Uterus (tissue), 4 donors: ENCODE measurements around the gene WAC. TPM values are rescaled to one million over a fixed set of nuclear protein-coding genes. Genes with fewer than 3 reads are reported as not detected.

Experiments
- DNase-seq, 2 donors: peaks; one replicate each; pipeline ENCODE4 v3.0.0-alpha.2; 2019 to 2020
- H3K27ac ChIP-seq, 2 donors: fragments of 200-600 bp; sonication (generic); 1 replicate in 1 of 2; 2 replicates in 1 of 2; pipeline ENCODE4 v1.5.1; 2016 to 2018
- H3K27me3 ChIP-seq, 2 donors: fragments of 200-600 bp; sonication (generic); one replicate each; pipeline ENCODE4 v1.5.1; 2018 to 2019; ENCODE audit warnings: control low read depth in 1 of 2
- H3K36me3 ChIP-seq, 2 donors: fragments of 200-600 bp; sonication (generic); one replicate each; pipeline ENCODE4 v1.5.1; 2019; ENCODE audit warnings: control low read depth in 1 of 2
- H3K4me1 ChIP-seq, 2 donors: fragments of 200-600 bp; sonication (generic); one replicate each; pipeline ENCODE4 v1.5.1; 2018 to 2019; ENCODE audit warnings: control low read depth in 1 of 2
- H3K4me3 ChIP-seq, 2 donors: fragments of 200-600 bp; sonication (generic); 1 replicate in 1 of 2; 2 replicates in 1 of 2; pipeline ENCODE4 v1.5.1; 2018 to 2019; ENCODE audit warnings: mild to moderate bottlenecking in 1 of 2
- H3K9me3 ChIP-seq, 2 donors: fragments of 200-600 bp; sonication (generic); one replicate each; pipeline ENCODE4 v1.5.1; 2019; ENCODE audit warnings: control low read depth in 1 of 2
- CTCF ChIP-seq, 4 experiments: fragments of 200-600 bp in 2 of 4; fragments of 450-650 bp in 2 of 4; sonication (generic) in 2 of 4; IDR thresholded peaks; one replicate each; pipeline ENCODE4 v1.5.1; 2016 to 2019; ENCODE audit warnings: antibody characterized with exemption in 4 of 4, mild to moderate bottlenecking in 2 of 4, moderate library complexity in 1 of 4
- POLR2A ChIP-seq, 2 donors: fragments of 450-650 bp; IDR thresholded peaks; one replicate each; pipeline ENCODE4 v1.6.1; 2016; ENCODE audit warnings: antibody characterized with exemption in 2 of 2, mild to moderate bottlenecking in 1 of 2, moderate library complexity in 1 of 2
- intact Hi-C: fragments of 100-400 bp; cut with DNase I; formaldehyde crosslinking; loops from one replicate; pipeline ENCODE4 v1.15.1; 2023; ENCODE audit warnings: low total_unique reads
- total RNA-seq, 4 donors: library from RNA; depleted of rRNA in 3 of 4; stranded (reverse); fragments of >200 nt in 3 of 4; gene quantifications; one replicate each; pipeline versions ENCODE4 v1.1.0 to v1.2.4, GENCODE V29; 2014 to 2023
- donor health status: DM: yes; HTN: yes; CAD: no.

WAC gene
- total RNA-seq, 4 donors from 2014 or later, result 54.4 to 175 (median 90.4) TPM

- intact Hi-C loops, result no loop called here
- H3K36me3 ChIP-seq, result no peaks in the 10 kb centered on the region
- peak overlapping the region; percentile 98 to 100 for H3K27ac ChIP-seq
- peak; percentile 67 to 71 for DNase-seq
- H3K4me3 ChIP-seq, result peak overlapping the region; percentile 89 to 97
- no peaks in the 10 kb centered on the region for H3K9me3 ChIP-seq
- TF ChIP-seq POLR2A (IDR thresholded peaks at IDR 0.05) (no peak), CTCF (IDR thresholded peaks at IDR 0.05) (no peak)
- H3K27me3 ChIP-seq, result no peaks in the 10 kb centered on the region
- H3K4me1 ChIP-seq, result no peaks in the 10 kb centered on the region
Measured at GRCh38 chr10:28533571-28534304, 820 bp downstream of the WAC start.

DNA sequence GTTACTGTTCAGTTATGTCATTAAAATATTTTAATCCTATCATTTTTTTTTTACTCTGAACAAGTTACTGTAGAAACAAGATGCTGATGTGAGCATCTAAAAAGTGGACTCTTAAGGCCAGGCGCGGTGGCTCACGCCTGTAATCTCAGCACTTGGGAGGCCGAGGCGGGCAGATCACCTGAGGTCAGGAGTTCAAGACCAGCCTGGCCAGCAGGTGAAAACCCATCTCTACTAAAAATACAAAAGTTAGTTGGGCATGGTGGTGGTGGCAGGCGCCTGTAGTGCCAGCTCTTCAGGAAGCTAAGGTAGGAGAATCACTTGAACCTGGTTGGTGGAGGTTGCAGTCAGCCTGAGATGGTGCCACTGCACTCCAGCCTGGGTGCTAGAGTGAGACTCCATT, 2.9 kb downstream of the WAC start:
- H3K27me3 ChIP-seq, result no peaks in the 10 kb centered on the region
- H3K4me1 ChIP-seq, result peaks cover 0 to 3% of the 10 kb centered on the region in 2 donors
- no peaks in the 10 kb centered on the region for H3K9me3 ChIP-seq
- no peak for TF ChIP-seq POLR2A (IDR thresholded peaks at IDR 0.05)
- no peak overlapping the region for H3K27ac ChIP-seq
- H3K36me3 ChIP-seq, result no peaks in the 10 kb centered on the region
- no peak for DNase-seq
- H3K4me3 ChIP-seq, result no peak overlapping the region
- intact Hi-C loops, result no loop called here

DNA sequence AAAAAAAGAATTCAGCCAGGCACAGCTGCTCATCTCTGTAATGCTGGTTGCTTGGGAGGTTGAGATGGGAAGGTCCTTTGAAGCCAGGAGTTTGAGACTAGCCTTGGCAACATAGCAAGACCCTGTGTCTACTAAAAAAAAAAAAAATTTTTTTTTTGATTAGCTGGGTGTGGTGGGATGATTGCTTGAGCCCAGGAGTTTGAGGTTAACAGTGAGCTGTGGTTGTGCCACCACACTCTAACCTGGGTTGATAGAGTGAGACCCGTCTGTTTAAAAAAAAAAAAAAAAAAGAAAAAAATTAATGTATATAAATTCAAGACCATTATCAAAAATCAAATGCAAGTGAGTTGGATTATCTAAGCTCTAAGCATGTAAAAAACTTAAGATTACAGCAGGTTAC, 5.7 kb downstream of the WAC start:
- no peaks in the 10 kb centered on the region for H3K36me3 ChIP-seq

DNA sequence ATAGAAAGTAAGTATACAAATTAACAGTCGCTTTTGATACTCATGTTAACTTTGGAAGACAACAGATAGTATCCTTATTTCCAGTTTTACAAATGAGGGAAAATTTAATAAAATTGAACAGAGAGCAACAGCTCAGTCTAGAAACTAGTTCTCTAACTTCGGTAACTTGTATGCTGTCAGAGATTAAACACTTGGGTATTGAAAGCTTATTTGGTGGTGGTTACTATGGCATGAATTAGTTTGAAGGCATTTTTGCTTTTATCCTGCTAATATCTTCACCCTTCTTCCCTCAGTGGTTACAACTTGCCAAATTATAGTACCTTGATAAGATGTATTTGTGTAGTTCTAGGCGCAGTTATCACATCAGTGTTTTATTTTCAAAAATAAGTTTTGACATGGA, 7.2 kb downstream of the WAC start:
- intact Hi-C loops, result no loop called here
- no peak overlapping the region for H3K4me3 ChIP-seq
- TF ChIP-seq POLR2A (IDR thresholded peaks at IDR 0.05), result no peak
- TF ChIP-seq CTCF (IDR thresholded peaks at IDR 0.05), result no peak
- peaks cover 0 to 3% of the 10 kb centered on the region in 2 donors for H3K4me1 ChIP-seq
- no peaks in the 10 kb centered on the region for H3K27me3 ChIP-seq
- no peak for DNase-seq
- no peaks in the 10 kb centered on the region for H3K9me3 ChIP-seq
- no peaks in the 10 kb centered on the region for H3K36me3 ChIP-seq
- no peak overlapping the region for H3K27ac ChIP-seq

More for the DNA sequence above, 5.7 kb downstream of the WAC start:
- Histone ChIP-seq H3K4me3 (no peak overlapping the region), H3K27ac (no peak overlapping the region), H3K27me3 (no peaks in the 10 kb centered on the region), H3K4me1 (peaks cover 0 to 3% of the 10 kb centered on the region in 2 donors), H3K9me3 (no peaks in the 10 kb centered on the region)
- TF ChIP-seq POLR2A (IDR thresholded peaks at IDR 0.05) (no peak), CTCF (IDR thresholded peaks at IDR 0.05) (no peak)
- intact Hi-C loops, result no loop called here
- DNase-seq, result no peak

GRCh38 chr10:28541717-28542365, 8.9 kb downstream of the WAC start:
- no peak for TF ChIP-seq POLR2A (IDR thresholded peaks at IDR 0.05)
- no peak for TF ChIP-seq CTCF (IDR thresholded peaks at IDR 0.05)
- DNase-seq, result no peak
- peaks cover 0 to 14% of the 10 kb centered on the region in 2 donors for H3K4me1 ChIP-seq
- H3K4me3 ChIP-seq, result no peak overlapping the region
- H3K27ac ChIP-seq, result no peak overlapping the region
- intact Hi-C loops, result no loop called here
- H3K36me3 ChIP-seq, result no peaks in the 10 kb centered on the region
- H3K27me3 ChIP-seq, result no peaks in the 10 kb centered on the region
- H3K9me3 ChIP-seq, result no peaks in the 10 kb centered on the region
